PC-3 (cell line): ENCODE results near the gene ALDH7A1.
A peak's percentile ranks its signal among the peaks of the same experiment; 100 is the strongest.

Source experiments
- CTCF ChIP-seq: fragments of 300-600 bp; sonication (generic); conservative IDR thresholded peaks from 2 replicates; pipeline ENCODE4 v1.5.1; 2017; ENCODE audit warnings: antibody characterized with exemption, low read depth, mild to moderate bottlenecking, low read length
- EZH2 ChIP-seq: fragments of 300-600 bp; sonication (generic); IDR thresholded peaks from one replicate; pipeline ENCODE4 v1.6.1; 2017; ENCODE audit warnings: antibody characterized with exemption, mild to moderate bottlenecking, low read length; ENCODE audit not compliant: unreplicated experiment

DNA sequence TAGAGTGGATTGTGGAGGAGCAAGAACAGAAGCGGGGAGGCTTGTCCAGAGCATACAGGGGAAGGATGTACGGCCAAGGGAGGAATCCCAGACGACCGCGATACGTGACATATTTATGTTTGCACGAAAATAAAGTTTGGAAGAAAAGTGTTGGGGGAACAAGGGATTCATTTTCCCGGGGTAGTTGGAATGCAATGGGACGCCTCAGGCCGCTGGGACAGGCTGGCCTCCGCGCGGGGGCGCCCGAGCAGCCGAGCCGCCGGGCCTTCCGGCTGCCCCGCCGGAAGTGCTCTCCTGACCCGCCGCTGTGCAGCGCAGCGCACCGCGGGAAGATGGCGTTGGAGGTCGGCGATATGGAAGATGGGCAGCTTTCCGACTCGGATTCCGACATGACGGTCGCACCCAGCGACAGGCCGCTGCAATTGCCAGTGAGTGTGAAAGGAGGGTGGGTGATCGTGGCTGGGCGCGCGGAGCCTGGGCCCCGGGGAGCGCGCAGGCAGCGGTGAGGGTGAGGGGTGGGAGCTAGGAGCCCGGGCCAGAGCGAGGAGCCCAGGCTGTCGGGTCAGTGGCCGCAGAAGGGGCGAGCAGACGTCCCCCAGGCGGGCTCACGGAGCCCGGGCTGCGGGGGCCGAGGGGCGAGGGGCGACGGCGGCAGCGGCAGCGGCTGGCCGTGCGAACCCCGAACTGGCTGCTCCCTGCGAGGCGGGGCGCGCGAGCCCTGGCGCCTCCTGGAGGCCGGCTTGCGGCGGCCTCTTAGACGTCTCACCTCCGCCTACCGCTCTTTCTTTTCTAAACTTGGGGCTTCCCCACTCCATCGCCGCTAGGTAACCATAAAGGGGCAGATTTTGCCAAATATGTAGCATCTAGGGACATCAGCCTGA lies 5.9 kb upstream of the ALDH7A1 start, which contains the start of gene PHAX:
- TF ChIP-seq CTCF (peak; percentile 62), EZH2 (no peak)
